Limb (tissue), 2 donors: ENCODE measurements around the gene ERAP2.

Source experiments
- DNase-seq, 2 donors: peaks; one replicate each; pipeline ENCODE4 v3.0.0-alpha.2; 2016; ENCODE audit errors: extremely low spot score in 2 of 2

ERAP2 gene

GRCh38 chr5:96962540-96962991, 86.3 kb downstream of the ERAP2 start:
- DNase-seq: no peak

GRCh38 chr5:96963267-96963666, 87.0 kb downstream of the ERAP2 start:
- DNase-seq: peak in 1 of 2 donors; percentile 40

- DNase-seq: no peak
These were observed 90.5 kb downstream of the ERAP2 start for GRCh38 chr5:96966801-96967200.

GRCh38 chr5:96967400-96967799, 91.1 kb downstream of the ERAP2 start:
- DNase-seq: no peak

- no peak for DNase-seq
These were observed 91.8 kb downstream of the ERAP2 start for GRCh38 chr5:96968074-96968473.

GRCh38 chr5:96968614-96969013, 92.3 kb downstream of the ERAP2 start:
- DNase-seq: no peak
